HG03571 (cell line): ENCODE measurements around the gene PSG5.
"Not testable (repeated sequence)": the region's sequence is repeated elsewhere in the genome, so short reads cannot be mapped to it uniquely, and the experiment has no call there.

Source experiments
- ATAC-seq: cut with Tn5 transposase; IDR thresholded peaks from one replicate; pipeline ENCODE4 v1.9.1; 2021; ENCODE audit not compliant: unreplicated experiment

PSG5 gene

DNA sequence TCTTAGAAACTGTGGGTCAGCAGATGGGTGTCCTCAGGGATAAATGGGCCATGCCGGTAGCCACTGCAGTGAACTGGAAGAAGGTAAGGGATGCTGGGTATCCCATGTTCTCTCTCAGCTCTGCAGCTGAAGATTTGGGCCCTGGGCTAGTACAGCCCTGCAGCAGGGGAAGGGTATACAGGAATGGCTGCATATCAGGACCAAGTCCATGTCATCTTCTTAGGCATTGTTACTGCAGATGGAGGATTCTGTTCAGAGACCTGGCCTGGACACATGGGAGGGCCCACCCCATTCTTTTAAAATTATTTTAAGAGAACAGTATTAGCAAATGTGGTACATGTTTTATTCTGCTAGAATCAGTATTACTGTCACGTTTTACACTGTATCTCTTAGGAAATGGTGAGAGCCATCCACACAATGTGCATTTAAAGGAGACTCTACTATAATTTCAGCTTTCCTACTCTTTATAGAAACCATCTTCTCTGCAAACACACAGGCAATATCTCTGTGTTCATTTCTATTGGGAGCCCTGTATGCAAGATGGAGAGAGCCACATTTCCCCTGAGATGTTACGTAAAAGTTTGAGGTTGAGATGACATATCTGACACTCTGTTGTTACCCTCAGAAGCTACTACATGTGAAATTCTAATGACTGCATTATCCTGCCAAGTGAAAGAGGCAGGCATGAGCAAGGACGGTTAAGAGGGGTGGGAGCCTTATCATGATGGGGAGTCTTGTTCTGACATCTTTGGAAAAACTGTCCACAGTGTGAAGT is 6.2 kb upstream of the PSG5 start:
- not testable (repeated sequence) for ATAC-seq

DNA sequence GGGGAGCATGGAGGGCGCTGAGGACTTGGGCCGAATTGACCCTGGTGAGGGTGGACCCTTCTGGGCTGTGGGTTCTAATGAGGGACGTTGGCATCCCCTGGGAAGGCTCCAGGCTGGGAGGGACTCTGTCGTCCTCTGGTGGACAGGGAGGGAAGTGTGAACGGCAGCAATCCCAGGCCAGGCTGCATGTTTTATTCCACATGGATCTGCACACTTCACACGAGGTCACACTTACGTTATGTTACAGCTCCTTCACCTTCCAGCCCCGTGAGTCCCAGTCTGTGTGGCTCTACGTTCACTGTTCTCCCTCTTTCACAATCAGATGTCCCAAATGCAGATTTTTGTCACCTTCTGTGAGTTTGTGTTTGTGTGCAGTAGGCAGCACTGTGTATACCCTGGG is 1.8 kb upstream of the PSG5 start:
- not testable (repeated sequence) for ATAC-seq

DNA sequence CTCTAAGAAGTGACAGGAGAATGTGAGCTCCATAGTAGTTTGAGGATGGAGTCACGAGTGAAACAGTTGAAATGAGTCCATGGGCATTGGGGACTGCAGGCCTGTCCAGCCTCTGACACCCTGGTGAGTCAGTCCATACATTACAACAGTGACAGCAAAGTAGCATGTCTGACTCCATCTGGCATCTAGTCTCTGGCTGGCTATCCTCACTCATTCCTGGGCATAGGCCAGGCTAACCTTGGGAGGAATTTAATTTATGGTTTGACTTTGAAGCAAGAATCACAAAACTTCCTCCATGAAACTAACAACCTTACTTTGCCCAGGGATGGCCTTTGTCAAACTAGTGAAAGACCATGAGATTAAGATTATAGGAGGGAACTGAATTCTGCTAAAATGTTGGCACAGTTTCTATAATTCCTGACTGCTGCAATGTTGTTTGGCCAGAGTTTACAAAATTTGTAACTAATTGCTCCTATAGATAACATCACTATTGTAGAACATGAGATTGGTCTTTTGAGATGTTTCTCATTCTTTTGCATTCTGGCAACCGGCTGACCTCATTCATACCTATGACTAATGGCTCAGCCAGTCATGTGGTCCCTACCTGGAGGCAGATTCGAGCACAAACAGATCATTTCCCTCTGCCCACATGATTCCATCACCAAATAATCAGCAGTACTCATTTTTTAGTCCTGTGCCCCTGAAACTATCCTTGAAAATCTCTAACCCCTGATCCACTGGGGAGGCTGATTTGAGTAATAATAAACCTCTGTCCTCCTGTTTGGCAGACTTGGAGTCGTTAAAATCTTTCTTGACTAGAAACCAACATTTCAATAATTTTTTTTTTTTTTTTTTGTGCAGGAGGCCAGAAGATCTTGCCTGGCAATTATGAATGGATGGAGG is 4.2 kb downstream of the PSG5 start:
- ATAC-seq, result not testable (repeated sequence)

DNA sequence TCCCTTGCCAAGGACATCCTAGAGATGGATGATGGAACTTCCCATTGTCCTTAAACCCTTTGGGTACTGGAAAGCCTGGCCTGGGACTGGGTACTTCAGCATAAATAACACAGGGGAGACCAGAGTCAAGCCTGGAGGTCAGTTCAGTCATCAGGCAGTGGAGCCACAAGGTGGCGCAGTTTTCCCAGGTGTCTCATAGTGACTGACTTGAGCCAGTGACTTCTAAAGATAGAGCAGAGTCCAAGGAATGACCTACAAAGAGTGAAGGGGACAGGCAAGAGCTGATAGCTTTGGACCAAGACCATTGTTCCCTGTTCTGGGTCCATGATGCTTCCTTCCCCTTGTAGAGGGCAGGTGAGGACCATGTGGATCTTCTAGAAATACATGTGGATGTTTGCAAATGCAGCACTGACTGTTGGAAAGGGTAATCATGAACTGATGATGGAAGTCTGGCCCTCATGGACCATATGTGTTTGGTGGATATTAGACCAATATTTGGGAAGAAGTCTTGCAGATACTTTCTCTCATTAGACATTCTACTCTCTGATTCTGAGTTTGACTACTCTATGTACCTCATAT is 6.7 kb downstream of the PSG5 start:
- ATAC-seq, result not testable (repeated sequence)

DNA sequence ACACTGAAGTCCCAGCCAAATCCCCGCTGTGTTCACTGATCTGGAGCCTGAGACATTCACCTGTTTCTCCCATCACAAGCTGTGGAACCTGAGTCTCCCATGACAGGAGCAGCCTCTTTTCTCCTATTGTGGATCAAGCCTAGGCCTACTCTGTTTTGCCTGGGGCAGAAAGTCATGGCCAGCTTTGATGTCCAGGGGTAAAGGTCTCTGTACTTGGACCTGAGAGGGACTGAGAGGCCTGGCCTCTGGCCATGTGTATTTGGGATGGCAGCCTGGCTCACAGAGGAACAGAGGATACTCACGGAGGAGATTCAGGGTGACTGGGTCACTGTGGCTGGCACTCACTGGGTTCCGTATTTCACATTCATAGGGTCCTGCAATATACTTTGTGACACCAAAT is 7.8 kb downstream of the PSG5 start:
- not testable (repeated sequence) for ATAC-seq

DNA sequence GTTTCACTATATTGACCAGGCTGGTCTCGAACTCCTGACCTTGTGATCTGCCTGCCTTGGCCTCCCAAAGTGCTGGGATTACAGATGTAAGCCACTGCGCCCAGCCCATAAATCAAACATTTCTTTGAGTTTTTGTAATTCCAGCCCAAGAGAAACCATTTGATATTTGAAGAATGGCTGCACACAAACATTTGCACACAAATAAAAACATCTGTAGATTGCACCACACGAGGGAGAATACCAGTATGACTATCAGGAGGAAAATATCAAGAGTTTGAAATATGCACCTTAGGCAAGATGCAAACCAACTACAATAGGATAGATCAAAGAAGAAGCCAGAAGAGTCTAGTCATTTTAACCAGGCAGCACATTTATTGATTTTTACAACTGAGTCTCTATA is 20.4 kb downstream of the PSG5 start:
- ATAC-seq, result not testable (repeated sequence)

DNA sequence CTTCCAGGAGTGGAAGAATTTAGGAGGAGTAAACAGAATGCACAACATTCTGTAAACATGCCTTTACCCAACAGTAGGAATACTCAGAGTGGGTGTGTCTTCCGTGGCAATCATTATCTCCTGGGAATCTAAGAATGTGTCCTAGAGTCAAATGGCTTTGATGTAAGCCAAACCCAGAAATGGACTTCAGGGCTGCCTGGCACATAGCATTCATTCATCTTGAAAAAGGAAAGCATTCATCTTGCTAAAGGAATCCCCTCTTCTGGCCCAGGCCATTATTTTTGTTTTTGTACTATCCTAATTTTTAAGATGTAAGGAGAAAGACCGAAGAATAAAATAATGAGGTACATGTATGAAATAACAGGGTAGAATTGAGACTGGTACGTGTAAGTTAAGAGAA is 23.2 kb downstream of the PSG5 start:
- ATAC-seq, result not testable (repeated sequence)

DNA sequence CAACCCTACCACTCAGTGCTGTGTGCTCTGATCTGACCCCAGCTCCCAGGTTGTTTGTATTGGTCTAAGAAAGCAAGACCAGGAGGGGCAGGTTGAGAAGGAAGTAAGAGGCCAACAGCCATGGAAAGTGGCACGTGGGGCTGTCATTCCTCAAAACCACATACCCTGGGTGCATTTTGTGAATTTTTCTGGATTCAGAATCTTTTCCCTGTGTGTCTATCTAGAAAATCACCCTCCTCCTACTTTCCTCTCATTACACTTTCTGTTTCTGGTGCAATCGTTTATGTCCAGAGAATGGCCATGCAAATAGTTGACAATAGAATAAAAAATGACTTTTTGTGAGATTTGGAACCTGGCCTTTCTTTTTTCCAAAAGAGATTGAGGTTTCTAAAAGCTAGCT is 24.1 kb downstream of the PSG5 start:
- not testable (repeated sequence) for ATAC-seq

DNA sequence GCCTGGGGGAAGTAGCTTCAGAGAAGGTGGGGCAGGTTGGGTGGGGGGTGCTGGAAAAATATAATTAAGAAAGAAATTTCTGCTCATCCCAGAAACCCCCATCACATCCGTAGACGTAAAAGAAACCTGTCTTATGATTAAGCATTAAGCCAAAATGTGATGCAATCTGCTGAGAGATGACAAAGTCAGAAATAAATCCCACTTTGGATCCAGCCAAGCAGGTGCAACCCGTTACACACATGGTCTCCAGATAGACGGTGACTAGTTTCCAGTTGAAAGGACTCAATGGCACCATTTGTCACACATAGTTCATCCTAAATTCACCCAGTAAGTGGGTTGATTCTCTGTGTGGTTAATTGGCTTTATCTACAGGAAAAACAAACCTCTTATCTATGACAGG is 34.1 kb downstream of the PSG5 start:
- ATAC-seq, result no peak

DNA sequence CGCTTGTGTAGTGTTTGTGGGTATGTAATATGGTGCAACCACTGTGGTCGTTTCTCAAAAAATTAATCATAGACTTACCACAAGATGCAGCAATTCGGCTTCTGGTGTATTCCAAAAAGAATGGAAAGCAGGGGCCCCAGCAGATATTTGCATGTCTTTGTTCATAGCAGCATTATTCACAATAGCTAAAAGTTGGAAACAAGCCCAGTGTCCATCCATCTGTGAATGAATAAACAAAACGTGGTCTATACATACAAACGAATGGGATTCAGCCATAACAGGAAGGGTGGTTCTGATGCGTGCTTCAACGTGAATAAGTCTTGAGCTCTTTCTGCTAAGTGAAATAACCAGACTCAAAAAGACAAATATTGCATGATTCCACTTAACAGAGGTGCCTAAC is 36.5 kb downstream of the PSG5 start:
- ATAC-seq, result not testable (repeated sequence)

DNA sequence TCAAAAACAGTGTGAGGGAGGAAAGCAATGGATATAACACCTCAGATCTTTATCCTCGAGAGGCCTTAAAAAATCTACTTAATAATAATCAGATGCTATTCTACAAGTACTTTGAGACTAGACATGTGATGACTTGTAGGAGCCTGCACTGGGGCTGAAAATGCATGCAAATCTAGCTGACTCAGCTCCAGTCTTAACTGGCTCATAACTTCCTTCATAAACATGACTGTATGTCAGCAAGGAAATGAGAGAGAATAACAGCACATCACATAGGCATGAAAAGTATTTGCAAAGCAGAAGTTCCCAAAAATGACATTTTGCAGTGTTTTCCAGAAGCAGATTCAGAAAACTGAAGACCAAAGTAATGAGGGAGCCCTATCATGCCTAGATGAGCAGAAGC is 38.1 kb downstream of the PSG5 start:
- ATAC-seq, result no peak

DNA sequence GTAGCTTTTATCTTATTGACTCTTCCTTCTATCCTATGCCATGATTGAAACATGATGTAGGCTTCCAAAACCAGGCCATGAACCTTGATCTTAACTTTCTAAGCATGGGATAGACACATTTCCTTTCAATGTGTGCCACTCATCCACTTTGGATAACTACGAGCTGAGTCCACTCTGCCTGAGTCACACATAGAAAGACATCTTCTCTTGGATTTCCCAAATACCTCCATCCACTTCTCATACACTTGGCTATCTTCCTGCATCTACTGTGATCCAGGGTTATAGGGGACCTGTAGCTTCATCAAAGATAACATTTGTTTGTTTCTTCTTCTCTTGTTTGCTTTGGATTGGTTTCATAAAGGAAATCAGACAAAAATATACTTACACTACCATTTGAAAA is 44.6 kb downstream of the PSG5 start:
- ATAC-seq, result not testable (repeated sequence)

DNA sequence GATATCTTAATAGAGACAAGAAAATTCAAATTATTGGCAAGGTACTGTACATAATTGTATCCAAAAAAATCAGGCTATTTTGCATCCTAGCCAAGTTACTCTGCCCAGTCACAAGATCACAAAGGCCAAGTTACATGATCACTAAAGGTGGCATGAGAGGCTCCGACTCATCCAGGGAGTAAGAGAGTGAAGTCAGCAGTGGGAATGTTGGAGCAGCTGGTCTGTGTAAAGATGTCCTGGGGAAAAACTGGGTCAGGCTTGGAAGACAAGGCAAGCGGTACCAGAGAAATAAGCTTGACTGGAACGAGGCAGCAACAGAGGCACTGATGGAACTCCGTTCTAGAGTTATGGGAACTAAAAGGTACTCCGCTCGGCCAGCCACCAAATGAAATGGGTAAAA is 53.6 kb downstream of the PSG5 start:
- ATAC-seq, result no peak

DNA sequence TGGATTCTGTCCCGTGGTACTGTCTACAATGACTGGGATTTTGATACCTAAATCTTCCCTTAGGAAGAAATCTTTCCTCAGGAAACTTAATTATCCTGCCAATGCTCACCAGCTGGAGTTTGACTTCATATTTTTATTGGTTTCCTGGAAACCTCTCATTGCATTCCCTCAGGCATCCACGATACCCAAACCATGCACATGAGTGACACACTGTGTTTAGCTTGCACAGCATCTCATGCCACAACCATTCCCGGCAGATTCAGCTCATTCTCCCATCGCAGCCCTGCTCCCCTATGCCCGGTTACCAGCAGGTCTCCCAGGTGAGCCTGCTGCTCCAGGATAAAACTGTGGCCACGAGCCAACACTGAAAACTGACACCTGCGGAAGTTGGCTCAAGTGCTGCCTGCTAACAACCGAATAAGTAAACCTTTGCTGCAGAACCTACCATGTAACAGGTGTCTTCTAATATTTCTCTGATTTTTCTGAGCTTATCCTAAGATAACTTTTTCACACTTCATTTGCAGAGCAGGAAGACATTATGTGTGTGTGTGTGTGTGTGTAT is 55.0 kb downstream of the PSG5 start:
- not testable (repeated sequence) for ATAC-seq

DNA sequence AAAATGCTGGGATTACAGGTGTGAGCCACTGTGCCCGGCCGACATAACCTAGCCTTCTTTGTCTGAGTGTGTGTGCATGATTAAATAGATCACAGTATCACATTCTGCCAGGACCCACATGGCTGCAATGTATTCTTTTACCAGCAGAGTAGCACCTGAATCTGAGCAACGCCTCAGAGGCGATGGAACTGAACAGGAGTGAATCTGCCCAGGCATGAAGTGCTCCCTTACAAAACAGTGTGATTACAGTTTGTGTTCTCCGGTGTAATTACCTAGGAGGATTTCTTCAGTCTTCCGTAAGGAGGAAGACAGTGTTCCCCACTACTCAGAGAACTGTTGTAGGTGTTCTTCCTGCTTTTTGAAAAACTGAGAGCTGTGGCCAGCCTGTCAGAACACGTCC is 57.1 kb downstream of the PSG5 start:
- ATAC-seq, result not testable (repeated sequence)

DNA sequence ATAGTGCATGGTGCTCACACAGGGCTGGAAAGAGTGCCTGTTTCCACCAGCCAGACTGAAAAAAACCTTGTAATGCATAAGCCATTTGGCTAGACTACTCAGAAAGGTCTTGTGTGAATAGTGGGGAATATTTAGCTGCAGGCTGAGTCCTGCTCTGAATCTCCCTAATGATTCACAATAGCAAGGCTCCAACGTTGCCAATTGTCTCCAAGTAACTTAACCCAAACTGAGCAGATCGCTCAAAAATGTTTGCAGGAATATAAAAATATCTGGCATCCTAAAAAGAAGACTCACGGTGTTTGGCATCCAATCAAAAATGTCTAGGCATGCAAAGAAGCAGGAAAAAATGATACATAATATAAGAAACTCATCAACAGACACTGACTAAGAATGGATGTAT is 59.0 kb downstream of the PSG5 start:
- ATAC-seq, result not testable (repeated sequence)

DNA sequence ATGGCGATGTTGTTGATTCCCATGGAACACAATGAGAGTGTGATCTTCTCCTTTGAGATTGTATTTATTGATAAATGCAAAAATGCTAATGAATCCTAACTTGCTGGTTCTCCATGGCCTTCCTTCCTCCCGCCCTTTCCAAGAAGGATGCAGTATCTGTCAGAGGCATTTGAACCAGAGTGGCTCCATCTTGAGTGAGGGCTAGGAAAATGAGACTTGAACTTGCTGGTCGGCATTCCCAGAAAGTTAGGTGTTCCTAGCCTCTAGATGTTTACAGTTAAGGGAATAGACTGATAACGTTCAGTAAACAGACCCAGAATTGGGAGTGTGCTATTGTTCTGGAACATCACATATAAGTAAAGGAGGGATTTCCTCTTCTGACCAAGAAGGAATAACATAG is 59.6 kb downstream of the PSG5 start:
- ATAC-seq, result no peak

DNA sequence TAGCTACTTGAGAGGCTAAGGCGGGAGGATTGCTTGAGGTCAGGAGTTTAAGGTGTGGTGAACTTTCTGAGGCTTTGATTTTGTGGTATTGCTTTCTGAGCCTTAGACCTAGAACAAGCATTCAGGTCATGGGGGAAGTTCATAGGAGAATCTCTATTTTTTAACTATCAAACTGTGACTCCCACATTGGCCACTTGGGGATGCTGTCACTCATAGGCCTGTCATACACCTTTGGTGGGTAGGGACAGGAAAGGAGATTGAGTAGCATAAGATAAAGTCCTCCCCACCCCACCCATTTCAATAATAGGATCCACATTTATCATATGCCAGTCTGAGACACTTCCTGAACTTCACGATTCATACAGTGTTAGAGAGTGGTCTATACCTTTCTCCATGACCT is 62.0 kb downstream of the PSG5 start:
- ATAC-seq, result no peak

DNA sequence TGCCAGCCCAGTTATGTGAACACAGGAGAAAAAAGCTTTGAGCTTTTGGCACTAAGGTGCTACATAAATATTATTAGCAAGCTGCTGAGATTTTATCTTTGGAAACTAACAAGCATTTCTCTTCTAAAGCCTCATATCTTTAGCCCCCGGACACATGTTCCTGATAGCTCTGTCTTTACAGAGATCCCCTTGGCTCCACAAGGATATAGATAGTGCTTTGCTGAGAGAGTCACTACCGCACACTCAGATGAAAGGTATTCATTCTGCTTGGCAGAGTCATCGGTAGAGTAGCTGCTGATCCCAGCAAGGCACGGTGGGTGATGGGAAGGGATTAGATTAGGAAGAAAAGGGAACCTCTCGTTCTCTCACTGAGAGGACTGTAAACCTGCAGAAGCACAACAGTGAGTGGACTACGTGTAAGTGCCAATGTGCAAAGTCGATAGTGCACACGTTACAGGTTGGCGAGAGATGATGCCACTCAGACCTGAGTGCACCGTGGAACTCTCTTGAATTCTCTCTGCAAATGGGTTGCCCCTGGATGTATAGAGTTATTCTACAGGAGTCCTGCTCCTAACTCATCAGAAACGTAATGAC is 65.8 kb downstream of the PSG5 start:
- not testable (repeated sequence) for ATAC-seq

DNA sequence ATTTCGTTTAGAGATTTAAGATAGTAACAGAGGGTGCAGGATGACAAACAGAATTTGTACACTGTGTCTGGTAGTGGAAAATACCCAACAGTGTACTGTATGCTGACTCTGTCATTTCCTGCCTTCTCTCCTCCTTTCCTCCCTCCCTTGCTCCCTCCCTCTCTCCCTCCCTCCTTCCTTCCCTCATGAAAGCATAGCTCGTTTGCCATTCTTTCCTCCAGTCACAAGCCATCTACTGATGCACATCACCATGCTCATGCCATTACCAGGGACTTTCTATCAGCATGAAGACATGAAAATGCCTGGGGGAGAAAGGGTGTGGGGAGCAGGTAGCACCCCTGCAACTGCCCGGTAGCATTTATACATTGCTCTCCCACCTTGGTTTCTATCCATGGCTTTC is 66.8 kb downstream of the PSG5 start:
- ATAC-seq, result not testable (repeated sequence)
